ENCODE data around the gene FAM111B.
"Not testable (repeated sequence)": the region's sequence is repeated elsewhere in the genome, so short reads cannot be mapped to it uniquely, and the experiment has no call there.

FAM111B gene

GRCh38 chr11:59106363-59107336 lies at the start of gene FAM111B:
FAM111B (plus strand) TSS chr11:59107237; CDS start chr11:59109626, 2,389 bp downstream.
- peak; percentile 86 for DNase-seq (ENCODE audit: insufficient read length, low spot score)
- FAIRE-seq: peak; percentile 61
- TF ChIP-seq POLR2A (IDR thresholded peaks at IDR 0.05; ENCODE audit: low read depth, low read length): peak; percentile 68

GRCh38 chr11:59058120-59059033 lies 48.7 kb upstream of the FAM111B start:
- DNase-seq (ENCODE audit: insufficient read length, low spot score): peak; percentile 63
- FAIRE-seq: peak; percentile 53

- not testable (repeated sequence) for FAIRE-seq
Observed at GRCh38 chr11:59060096-59060495, 46.9 kb upstream of the FAM111B start.

GRCh38 chr11:59062602-59063529 lies 44.2 kb upstream of the FAM111B start:
- FAIRE-seq: no peak
- TF ChIP-seq POLR2A (IDR thresholded peaks at IDR 0.05; ENCODE audit: low read depth, low read length): no peak
- DNase-seq (ENCODE audit: insufficient read length, low spot score): no peak

More at GRCh38 chr11:59060096-59060495, 46.9 kb upstream of the FAM111B start:
- not testable (repeated sequence) for DNase-seq (ENCODE audit: insufficient read length, low spot score)

- not testable (repeated sequence) for DNase-seq (ENCODE audit: insufficient read length, low spot score); FAIRE-seq
Observed at GRCh38 chr11:59063996-59064727, 42.9 kb upstream of the FAM111B start.

GRCh38 chr11:59069087-59069486 lies 38.0 kb upstream of the FAM111B start:
- DNase-seq (ENCODE audit: insufficient read length, low spot score): no peak
- no peak for FAIRE-seq
- no peak for TF ChIP-seq POLR2A (IDR thresholded peaks at IDR 0.05; ENCODE audit: low read depth, low read length)

GRCh38 chr11:59076876-59077571 lies 30.0 kb upstream of the FAM111B start:
- TF ChIP-seq POLR2A (IDR thresholded peaks at IDR 0.05; ENCODE audit: low read depth, low read length): no peak
- FAIRE-seq (no peak), DNase-seq (ENCODE audit: insufficient read length, low spot score) (no peak)

GRCh38 chr11:59078435-59078834 lies 28.6 kb upstream of the FAM111B start:
- DNase-seq (ENCODE audit: insufficient read length, low spot score): no peak
- FAIRE-seq: no peak

GRCh38 chr11:59079086-59079485 lies 28.0 kb upstream of the FAM111B start:
- FAIRE-seq (no peak), DNase-seq (ENCODE audit: insufficient read length, low spot score) (no peak)
- no peak for TF ChIP-seq POLR2A (IDR thresholded peaks at IDR 0.05; ENCODE audit: low read depth, low read length)

More at GRCh38 chr11:59078435-59078834, 28.6 kb upstream of the FAM111B start:
- TF ChIP-seq POLR2A (IDR thresholded peaks at IDR 0.05; ENCODE audit: low read depth, low read length): no peak

- not testable (repeated sequence) for FAIRE-seq
Observed at GRCh38 chr11:59080421-59080820, 26.6 kb upstream of the FAM111B start.

GRCh38 chr11:59081430-59082020 lies 25.5 kb upstream of the FAM111B start:
- FAIRE-seq; DNase-seq (ENCODE audit: insufficient read length, low spot score): not testable (repeated sequence)

More at GRCh38 chr11:59080421-59080820, 26.6 kb upstream of the FAM111B start:
- not testable (repeated sequence) for DNase-seq (ENCODE audit: insufficient read length, low spot score)

- not testable (repeated sequence) for FAIRE-seq
Observed at GRCh38 chr11:59086007-59086406, 21.0 kb upstream of the FAM111B start, which contains the start of gene GLYATL1B. GLYATL1B (plus strand) TSS chr11:59086307; CDS start chr11:59086307, 0 bp downstream.

More at GRCh38 chr11:59086007-59086406, 21.0 kb upstream of the FAM111B start, which contains the start of gene GLYATL1B:
- not testable (repeated sequence) for DNase-seq (ENCODE audit: insufficient read length, low spot score)

Measured in H54 (cell line).